ENCODE data around the gene REXO5.
"Not testable (repeated sequence)": the region's sequence is repeated elsewhere in the genome, so short reads cannot be mapped to it uniquely, and the experiment has no call there.

The REXO5 gene

GRCh38 chr16:20854963-20855362 lies 48.6 kb downstream of the REXO5 start:
- H3K4me3 ChIP-seq (ENCODE audit: low read depth, low read length): no peak overlapping the region
- TF ChIP-seq CTCF (IDR thresholded peaks at IDR 0.05; ENCODE audit: low read depth, low read length) (no peak), POLR2A (IDR thresholded peaks at IDR 0.05; ENCODE audit: extremely low read depth, insufficient read length) (no peak), MYC (IDR thresholded peaks at IDR 0.05; ENCODE audit: low read depth, low read length) (no peak), MAX (IDR thresholded peaks at IDR 0.05; ENCODE audit: low read depth, low read length) (no peak)
- DNase-seq (ENCODE audit: low read depth): no peak

GRCh38 chr16:20857281-20857680 lies 51.0 kb downstream of the REXO5 start:
- no peak for DNase-seq (ENCODE audit: low read depth)
- H3K4me3 ChIP-seq (ENCODE audit: low read depth, low read length): no peak overlapping the region
- TF ChIP-seq CTCF (IDR thresholded peaks at IDR 0.05; ENCODE audit: low read depth, low read length): no peak
- TF ChIP-seq MAX (IDR thresholded peaks at IDR 0.05; ENCODE audit: low read depth, low read length): no peak
- no peak for TF ChIP-seq MYC (IDR thresholded peaks at IDR 0.05; ENCODE audit: low read depth, low read length)
- no peak for TF ChIP-seq POLR2A (IDR thresholded peaks at IDR 0.05; ENCODE audit: extremely low read depth, insufficient read length)

- H3K4me3 ChIP-seq (ENCODE audit: low read depth, low read length): no peak overlapping the region
- no peak for TF ChIP-seq CTCF (IDR thresholded peaks at IDR 0.05; ENCODE audit: low read depth, low read length)
- TF ChIP-seq POLR2A (IDR thresholded peaks at IDR 0.05; ENCODE audit: extremely low read depth, insufficient read length): no peak
- TF ChIP-seq MAX (IDR thresholded peaks at IDR 0.05; ENCODE audit: low read depth, low read length): no peak
- no peak for TF ChIP-seq MYC (IDR thresholded peaks at IDR 0.05; ENCODE audit: low read depth, low read length)
- no peak for DNase-seq (ENCODE audit: low read depth)
Measured at GRCh38 chr16:20859229-20859628, 52.9 kb downstream of the REXO5 start.

GRCh38 chr16:20859699-20860098 lies 53.4 kb downstream of the REXO5 start:
- no peak for DNase-seq (ENCODE audit: low read depth)
- no peak overlapping the region for H3K4me3 ChIP-seq (ENCODE audit: low read depth, low read length)
- TF ChIP-seq CTCF (IDR thresholded peaks at IDR 0.05; ENCODE audit: low read depth, low read length) (no peak), MYC (IDR thresholded peaks at IDR 0.05; ENCODE audit: low read depth, low read length) (no peak), MAX (IDR thresholded peaks at IDR 0.05; ENCODE audit: low read depth, low read length) (no peak), POLR2A (IDR thresholded peaks at IDR 0.05; ENCODE audit: extremely low read depth, insufficient read length) (no peak)

GRCh38 chr16:20860361-20860760 lies 54.0 kb downstream of the REXO5 start:
- no peak for DNase-seq (ENCODE audit: low read depth)
- no peak overlapping the region for H3K4me3 ChIP-seq (ENCODE audit: low read depth, low read length)

GRCh38 chr16:20860995-20861394 lies 54.7 kb downstream of the REXO5 start:
- not testable (repeated sequence) for DNase-seq (ENCODE audit: low read depth); H3K4me3 ChIP-seq (ENCODE audit: low read depth, low read length)

More at GRCh38 chr16:20860361-20860760, 54.0 kb downstream of the REXO5 start:
- TF ChIP-seq POLR2A (IDR thresholded peaks at IDR 0.05; ENCODE audit: extremely low read depth, insufficient read length): no peak
- no peak for TF ChIP-seq MYC (IDR thresholded peaks at IDR 0.05; ENCODE audit: low read depth, low read length)
- TF ChIP-seq CTCF (IDR thresholded peaks at IDR 0.05; ENCODE audit: low read depth, low read length): no peak
- no peak for TF ChIP-seq MAX (IDR thresholded peaks at IDR 0.05; ENCODE audit: low read depth, low read length)
